H7 (cell line): Measurements from ENCODE around the gene MCOLN2. TPM values are rescaled to one million over a fixed set of nuclear protein-coding genes. Genes with fewer than 3 reads are reported as not detected.
"Not testable (repeated sequence)": the region's sequence is repeated elsewhere in the genome, so short reads cannot be mapped to it uniquely, and the experiment has no call there.

Experiments
- DNase-seq: peaks from one replicate; pipeline ENCODE4 v3.0.0; 2012
- H3K27me3 ChIP-seq: 2 replicates; pipeline ENCODE4 v1.6.0; 2011; ENCODE audit warnings: mild to moderate bottlenecking, low read length; ENCODE audit not compliant: control insufficient read depth, insufficient read depth
- H3K36me3 ChIP-seq: replicated peaks from 2 replicates; pipeline ENCODE4 v1.5.1; 2011; ENCODE audit warnings: low read length; ENCODE audit not compliant: control insufficient read depth, insufficient read depth
- H3K4me3 ChIP-seq: 2 replicates; pipeline ENCODE4 v1.5.1; 2011; ENCODE audit warnings: low read depth, mild to moderate bottlenecking, control low read depth, low read length, moderate library complexity; ENCODE audit not compliant: insufficient read depth
- total RNA-seq: library from RNA; depleted of rRNA; stranded (reverse); fragments of >200 nt; shearing (Covaris generic); gene quantifications from 2 replicates; pipeline ENCODE4 v1.2.3, GENCODE V29; 2014

Gene MCOLN2
- total RNA-seq, 1 experiment from 2014 or later = 0.38 TPM

GRCh38 chr1:84997667-84998600 lies 1.0 kb upstream of the MCOLN2 start:
- peaks cover 65% of the 10 kb centered on the region for H3K27me3 ChIP-seq
- DNase-seq = peak; percentile 74
- H3K4me3 ChIP-seq = peak overlapping the region; percentile 63
- no peaks in the 10 kb centered on the region for H3K36me3 ChIP-seq

GRCh38 chr1:84995484-84996334 lies 1.2 kb downstream of the MCOLN2 start:
- Histone ChIP-seq H3K36me3 (no peaks in the 10 kb centered on the region), H3K4me3 (no peak overlapping the region), H3K27me3 (peaks cover 56% of the 10 kb centered on the region)
- DNase-seq = no peak

GRCh38 chr1:84991097-84991920 lies 5.6 kb downstream of the MCOLN2 start:
- Histone ChIP-seq H3K36me3 (no peaks in the 10 kb centered on the region), H3K27me3 (peaks cover 16% of the 10 kb centered on the region), H3K4me3 (no peak overlapping the region)
- DNase-seq = no peak

GRCh38 chr1:84988588-84988987 lies 8.3 kb downstream of the MCOLN2 start:
- Histone ChIP-seq H3K27me3 (no peaks in the 10 kb centered on the region), H3K4me3 (no peak overlapping the region), H3K36me3 (no peaks in the 10 kb centered on the region)
- DNase-seq = no peak

GRCh38 chr1:84986561-84986960 lies 10.4 kb downstream of the MCOLN2 start:
- DNase-seq, H3K27me3 ChIP-seq, H3K4me3 ChIP-seq, H3K36me3 ChIP-seq: not testable (repeated sequence)

- DNase-seq = no peak
- H3K4me3 ChIP-seq = no peak overlapping the region
- H3K27me3 ChIP-seq = no peaks in the 10 kb centered on the region
- H3K36me3 ChIP-seq = no peaks in the 10 kb centered on the region
Measured at GRCh38 chr1:84985365-84985764, 11.5 kb downstream of the MCOLN2 start.

- no peak overlapping the region for H3K4me3 ChIP-seq
- H3K27me3 ChIP-seq = no peaks in the 10 kb centered on the region
- no peak for DNase-seq
Measured at GRCh38 chr1:84982395-84982794, 14.5 kb downstream of the MCOLN2 start.

GRCh38 chr1:84975035-84975434 lies 21.9 kb downstream of the MCOLN2 start:
- no peak overlapping the region for H3K4me3 ChIP-seq
- no peak for DNase-seq
- no peaks in the 10 kb centered on the region for H3K36me3 ChIP-seq
- no peaks in the 10 kb centered on the region for H3K27me3 ChIP-seq

More at GRCh38 chr1:84982395-84982794, 14.5 kb downstream of the MCOLN2 start:
- no peaks in the 10 kb centered on the region for H3K36me3 ChIP-seq

- no peak overlapping the region for H3K4me3 ChIP-seq
- no peaks in the 10 kb centered on the region for H3K27me3 ChIP-seq
- no peaks in the 10 kb centered on the region for H3K36me3 ChIP-seq
- no peak for DNase-seq
Measured at GRCh38 chr1:84973498-84974334, 23.2 kb downstream of the MCOLN2 start.

- Histone ChIP-seq H3K36me3 (no peaks in the 10 kb centered on the region), H3K4me3 (no peak overlapping the region), H3K27me3 (no peaks in the 10 kb centered on the region; the same call in 1 of the 2 replicates)
- no peak for DNase-seq
Measured at GRCh38 chr1:84972377-84972987, 24.4 kb downstream of the MCOLN2 start.

GRCh38 chr1:84971957-84972356 lies 25.0 kb downstream of the MCOLN2 start:
- DNase-seq = no peak
- no peak overlapping the region for H3K4me3 ChIP-seq

GRCh38 chr1:84969489-84970250 lies 27.2 kb downstream of the MCOLN2 start:
- Histone ChIP-seq H3K27me3 (no peaks in the 10 kb centered on the region; the same call in 1 of the 2 replicates), H3K36me3 (no peaks in the 10 kb centered on the region), H3K4me3 (no peak overlapping the region)
- DNase-seq = no peak

More at GRCh38 chr1:84971957-84972356, 25.0 kb downstream of the MCOLN2 start:
- Histone ChIP-seq H3K36me3 (no peaks in the 10 kb centered on the region), H3K27me3 (no peaks in the 10 kb centered on the region; the same call in 1 of the 2 replicates)
